ENCODE data around the gene TCF7L1.

DNA sequence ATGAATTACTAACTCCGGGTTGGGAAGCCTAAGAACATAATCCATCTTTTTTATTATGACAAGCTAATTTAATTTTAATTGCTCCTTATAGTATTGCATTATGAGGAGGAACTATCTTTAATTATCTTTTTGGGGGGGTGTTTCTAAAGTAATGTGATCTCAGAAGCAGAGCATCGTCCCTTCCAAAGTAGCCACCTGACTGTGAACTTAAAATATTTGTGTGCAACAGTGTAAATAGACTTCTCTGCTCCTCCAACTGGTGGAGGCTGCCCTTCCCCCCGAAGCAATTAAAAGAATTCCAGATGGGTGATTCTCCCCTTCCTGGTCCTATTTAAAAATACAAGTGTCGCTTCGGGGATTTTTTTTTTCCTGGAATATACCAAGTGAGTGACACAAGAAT lies 55.7 kb downstream of the TCF7L1 start:
- TF ChIP-seq POLR2A (IDR thresholded peaks at IDR 0.05; ENCODE audit: low read length) (no peak), GATA1 (IDR thresholded peaks at IDR 0.05; ENCODE audit: low read depth, low read length) (no peak)

Measured in erythroblast (primary cell).